Measurements from ENCODE around the gene AP3B1.
"Not testable (repeated sequence)": the region's sequence is repeated elsewhere in the genome, so short reads cannot be mapped to it uniquely, and the experiment has no call there.

The AP3B1 gene

GRCh38 chr5:78157001-78157400 lies 137.5 kb downstream of the AP3B1 start:
- DNase-seq (ENCODE audit: low spot score) = peak; percentile 59

GRCh38 chr5:78151594-78152271 lies 142.8 kb downstream of the AP3B1 start:
- DNase-seq (ENCODE audit: low spot score) = no peak

- DNase-seq (ENCODE audit: low spot score) = no peak
These were observed 157.2 kb downstream of the AP3B1 start for GRCh38 chr5:78137290-78137689.

- no peak for DNase-seq (ENCODE audit: low spot score)
These were observed 161.1 kb downstream of the AP3B1 start for GRCh38 chr5:78133423-78133822.

- DNase-seq (ENCODE audit: low spot score) = no peak
These were observed 162.0 kb downstream of the AP3B1 start for GRCh38 chr5:78132507-78132906.

GRCh38 chr5:78129597-78129996 lies 164.9 kb downstream of the AP3B1 start:
- DNase-seq (ENCODE audit: low spot score) = no peak

- peak; percentile 30 for DNase-seq (ENCODE audit: low spot score)
These were observed 166.6 kb downstream of the AP3B1 start for GRCh38 chr5:78127875-78128274.

- DNase-seq (ENCODE audit: low spot score) = no peak
These were observed 168.0 kb downstream of the AP3B1 start for GRCh38 chr5:78126536-78126935.

GRCh38 chr5:78116167-78116566 lies 178.3 kb downstream of the AP3B1 start:
- DNase-seq (ENCODE audit: low spot score) = no peak

- no peak for DNase-seq (ENCODE audit: low spot score)
These were observed 180.7 kb downstream of the AP3B1 start for GRCh38 chr5:78113689-78114264.

GRCh38 chr5:78112931-78113330 lies 181.6 kb downstream of the AP3B1 start:
- no peak for DNase-seq (ENCODE audit: low spot score)

- DNase-seq (ENCODE audit: low spot score) = no peak
These were observed 184.6 kb downstream of the AP3B1 start for GRCh38 chr5:78109891-78110324.

GRCh38 chr5:78108564-78108963 lies 185.9 kb downstream of the AP3B1 start:
- DNase-seq (ENCODE audit: low spot score) = no peak

- DNase-seq (ENCODE audit: low spot score) = no peak
These were observed 191.1 kb downstream of the AP3B1 start for GRCh38 chr5:78103232-78103918.

GRCh38 chr5:78102500-78102899 lies 192.0 kb downstream of the AP3B1 start:
- DNase-seq (ENCODE audit: low spot score) = no peak

- DNase-seq (ENCODE audit: low spot score) = no peak
These were observed 199.4 kb downstream of the AP3B1 start for GRCh38 chr5:78095125-78095524.

- DNase-seq (ENCODE audit: low spot score) = no peak
These were observed 204.5 kb downstream of the AP3B1 start for GRCh38 chr5:78090002-78090401.

GRCh38 chr5:78078858-78079257 lies 215.6 kb downstream of the AP3B1 start:
- DNase-seq (ENCODE audit: low spot score) = no peak

- no peak for DNase-seq (ENCODE audit: low spot score)
These were observed 217.0 kb downstream of the AP3B1 start for GRCh38 chr5:78077369-78078068.

- DNase-seq (ENCODE audit: low spot score) = no peak
These were observed 218.1 kb downstream of the AP3B1 start for GRCh38 chr5:78076351-78076750.

- DNase-seq (ENCODE audit: low spot score) = no peak
These were observed 219.2 kb downstream of the AP3B1 start for GRCh38 chr5:78075301-78075700.

GRCh38 chr5:78070691-78071090 lies 223.8 kb downstream of the AP3B1 start:
- DNase-seq (ENCODE audit: low spot score) = not testable (repeated sequence)

- DNase-seq (ENCODE audit: low spot score) = not testable (repeated sequence)
These were observed 226.9 kb downstream of the AP3B1 start for GRCh38 chr5:78067581-78067980.
